ENCODE measurements around the gene SMC1A. TPM values are rescaled to one million over a fixed set of nuclear protein-coding genes. Genes with fewer than 3 reads are reported as not detected.

SMC1A gene
- total RNA-seq, 1 donor from 2014 or later: 9.9 TPM

- Histone ChIP-seq H3K9me3 (ENCODE audit: control insufficient read depth in 3 of 3, low read length in 3 of 3) (no peaks in the 10 kb centered on the region), H3K27ac (ENCODE audit: low read depth, low read length) (no peak overlapping the region), H3K4me3 (ENCODE audit: low read length in 3 of 3) (no peak overlapping the region), H3K9ac (ENCODE audit: low read depth in 1 of 3, low read length in 3 of 3) (no peak overlapping the region), H3K27me3 (ENCODE audit: control insufficient read depth in 3 of 3, insufficient read depth in 3 of 3, low read length in 3 of 3) (no peaks in the 10 kb centered on the region), H3K4me1 (ENCODE audit: control insufficient read depth in 3 of 3, insufficient read depth in 3 of 3, low read length in 3 of 3) (no peaks in the 10 kb centered on the region), H3K36me3 (ENCODE audit: control insufficient read depth in 3 of 3, insufficient read depth in 3 of 3, low read length in 3 of 3) (no peaks in the 10 kb centered on the region)
These were observed 64.5 kb downstream of the SMC1A start for GRCh38 chrX:53357799-53358530.

- Histone ChIP-seq H3K4me1 (ENCODE audit: control insufficient read depth in 3 of 3, insufficient read depth in 3 of 3, low read length in 3 of 3) (no peaks in the 10 kb centered on the region), H3K9me3 (ENCODE audit: control insufficient read depth in 3 of 3, low read length in 3 of 3) (no peaks in the 10 kb centered on the region), H3K27me3 (ENCODE audit: control insufficient read depth in 3 of 3, insufficient read depth in 3 of 3, low read length in 3 of 3) (no peaks in the 10 kb centered on the region), H3K27ac (ENCODE audit: low read depth, low read length) (no peak overlapping the region), H3K9ac (ENCODE audit: low read depth in 1 of 3, low read length in 3 of 3) (no peak overlapping the region), H3K4me3 (ENCODE audit: low read length in 3 of 3) (no peak overlapping the region), H3K36me3 (ENCODE audit: control insufficient read depth in 3 of 3, insufficient read depth in 3 of 3, low read length in 3 of 3) (no peaks in the 10 kb centered on the region)
These were observed 66.3 kb downstream of the SMC1A start for GRCh38 chrX:53356186-53356585.

- H3K27me3 ChIP-seq (ENCODE audit: control insufficient read depth in 3 of 3, insufficient read depth in 3 of 3, low read length in 3 of 3): no peaks in the 10 kb centered on the region
- H3K9me3 ChIP-seq (ENCODE audit: control insufficient read depth in 3 of 3, low read length in 3 of 3): peaks cover 0 to 3% (median 0%) of the 10 kb centered on the region in 3 donors
- no peak overlapping the region for H3K27ac ChIP-seq (ENCODE audit: low read depth, low read length)
- no peak overlapping the region for H3K9ac ChIP-seq (ENCODE audit: low read depth in 1 of 3, low read length in 3 of 3)
- H3K36me3 ChIP-seq (ENCODE audit: control insufficient read depth in 3 of 3, insufficient read depth in 3 of 3, low read length in 3 of 3): no peaks in the 10 kb centered on the region
- H3K4me1 ChIP-seq (ENCODE audit: control insufficient read depth in 3 of 3, insufficient read depth in 3 of 3, low read length in 3 of 3): no peaks in the 10 kb centered on the region
- no peak overlapping the region for H3K4me3 ChIP-seq (ENCODE audit: low read length in 3 of 3)
These were observed 67.8 kb downstream of the SMC1A start for GRCh38 chrX:53354669-53355068.

GRCh38 chrX:53347948-53348347 is 74.5 kb downstream of the SMC1A start:
- Histone ChIP-seq H3K27me3 (ENCODE audit: control insufficient read depth in 3 of 3, insufficient read depth in 3 of 3, low read length in 3 of 3) (no peaks in the 10 kb centered on the region), H3K4me1 (ENCODE audit: control insufficient read depth in 3 of 3, insufficient read depth in 3 of 3, low read length in 3 of 3) (no peaks in the 10 kb centered on the region), H3K27ac (ENCODE audit: low read depth, low read length) (no peak overlapping the region), H3K36me3 (ENCODE audit: control insufficient read depth in 3 of 3, insufficient read depth in 3 of 3, low read length in 3 of 3) (no peaks in the 10 kb centered on the region), H3K9ac (ENCODE audit: low read depth in 1 of 3, low read length in 3 of 3) (no peak overlapping the region), H3K4me3 (ENCODE audit: low read length in 3 of 3) (no peak overlapping the region), H3K9me3 (ENCODE audit: control insufficient read depth in 3 of 3, low read length in 3 of 3) (peaks cover 0 to 3% (median 0%) of the 10 kb centered on the region in 3 donors)

- H3K27me3 ChIP-seq (ENCODE audit: control insufficient read depth in 3 of 3, insufficient read depth in 3 of 3, low read length in 3 of 3): peaks cover 0 to 9% (median 0%) of the 10 kb centered on the region in 3 donors
- H3K36me3 ChIP-seq (ENCODE audit: control insufficient read depth in 3 of 3, insufficient read depth in 3 of 3, low read length in 3 of 3): no peaks in the 10 kb centered on the region
- no peaks in the 10 kb centered on the region for H3K9me3 ChIP-seq (ENCODE audit: control insufficient read depth in 3 of 3, low read length in 3 of 3)
- no peak overlapping the region for H3K9ac ChIP-seq (ENCODE audit: low read depth in 1 of 3, low read length in 3 of 3)
- H3K4me1 ChIP-seq (ENCODE audit: control insufficient read depth in 3 of 3, insufficient read depth in 3 of 3, low read length in 3 of 3): no peaks in the 10 kb centered on the region
- no peak overlapping the region for H3K4me3 ChIP-seq (ENCODE audit: low read length in 3 of 3)
- no peak overlapping the region for H3K27ac ChIP-seq (ENCODE audit: low read depth, low read length)
These were observed 81.4 kb downstream of the SMC1A start for GRCh38 chrX:53340852-53341645.

GRCh38 chrX:53337101-53337500 is 85.4 kb downstream of the SMC1A start:
- Histone ChIP-seq H3K27me3 (ENCODE audit: control insufficient read depth in 3 of 3, insufficient read depth in 3 of 3, low read length in 3 of 3) (peaks cover 0 to 13% (median 0%) of the 10 kb centered on the region in 3 donors), H3K4me3 (ENCODE audit: low read length in 3 of 3) (no peak overlapping the region), H3K4me1 (ENCODE audit: control insufficient read depth in 3 of 3, insufficient read depth in 3 of 3, low read length in 3 of 3) (no peaks in the 10 kb centered on the region), H3K9me3 (ENCODE audit: control insufficient read depth in 3 of 3, low read length in 3 of 3) (no peaks in the 10 kb centered on the region), H3K9ac (ENCODE audit: low read depth in 1 of 3, low read length in 3 of 3) (no peak overlapping the region), H3K36me3 (ENCODE audit: control insufficient read depth in 3 of 3, insufficient read depth in 3 of 3, low read length in 3 of 3) (no peaks in the 10 kb centered on the region), H3K27ac (ENCODE audit: low read depth, low read length) (no peak overlapping the region)

- Histone ChIP-seq H3K27me3 (ENCODE audit: control insufficient read depth in 3 of 3, insufficient read depth in 3 of 3, low read length in 3 of 3) (peaks cover 0 to 15% (median 0%) of the 10 kb centered on the region in 3 donors), H3K9ac (ENCODE audit: low read depth in 1 of 3, low read length in 3 of 3) (no peak overlapping the region), H3K36me3 (ENCODE audit: control insufficient read depth in 3 of 3, insufficient read depth in 3 of 3, low read length in 3 of 3) (no peaks in the 10 kb centered on the region)
These were observed 88.6 kb downstream of the SMC1A start for GRCh38 chrX:53333853-53334252.

GRCh38 chrX:53332204-53332603 is 90.2 kb downstream of the SMC1A start:
- Histone ChIP-seq H3K4me1 (ENCODE audit: control insufficient read depth in 3 of 3, insufficient read depth in 3 of 3, low read length in 3 of 3) (no peaks in the 10 kb centered on the region), H3K27me3 (ENCODE audit: control insufficient read depth in 3 of 3, insufficient read depth in 3 of 3, low read length in 3 of 3) (peaks cover 0 to 23% (median 0%) of the 10 kb centered on the region in 3 donors), H3K27ac (ENCODE audit: low read depth, low read length) (no peak overlapping the region), H3K36me3 (ENCODE audit: control insufficient read depth in 3 of 3, insufficient read depth in 3 of 3, low read length in 3 of 3) (no peaks in the 10 kb centered on the region), H3K9ac (ENCODE audit: low read depth in 1 of 3, low read length in 3 of 3) (no peak overlapping the region), H3K4me3 (ENCODE audit: low read length in 3 of 3) (no peak overlapping the region), H3K9me3 (ENCODE audit: control insufficient read depth in 3 of 3, low read length in 3 of 3) (no peaks in the 10 kb centered on the region)

More at GRCh38 chrX:53333853-53334252, 88.6 kb downstream of the SMC1A start:
- no peak overlapping the region for H3K27ac ChIP-seq (ENCODE audit: low read depth, low read length)
- H3K9me3 ChIP-seq (ENCODE audit: control insufficient read depth in 3 of 3, low read length in 3 of 3): no peaks in the 10 kb centered on the region
- H3K4me3 ChIP-seq (ENCODE audit: low read length in 3 of 3): no peak overlapping the region
- H3K4me1 ChIP-seq (ENCODE audit: control insufficient read depth in 3 of 3, insufficient read depth in 3 of 3, low read length in 3 of 3): no peaks in the 10 kb centered on the region

GRCh38 chrX:53330331-53330730 is 92.1 kb downstream of the SMC1A start:
- H3K4me1 ChIP-seq (ENCODE audit: control insufficient read depth in 3 of 3, insufficient read depth in 3 of 3, low read length in 3 of 3): no peaks in the 10 kb centered on the region
- H3K27me3 ChIP-seq (ENCODE audit: control insufficient read depth in 3 of 3, insufficient read depth in 3 of 3, low read length in 3 of 3): peaks cover 0 to 30% (median 0%) of the 10 kb centered on the region in 3 donors
- H3K27ac ChIP-seq (ENCODE audit: low read depth, low read length): no peak overlapping the region
- H3K9me3 ChIP-seq (ENCODE audit: control insufficient read depth in 3 of 3, low read length in 3 of 3): no peaks in the 10 kb centered on the region
- no peak overlapping the region for H3K4me3 ChIP-seq (ENCODE audit: low read length in 3 of 3)
- no peak overlapping the region for H3K9ac ChIP-seq (ENCODE audit: low read depth in 1 of 3, low read length in 3 of 3)
- H3K36me3 ChIP-seq (ENCODE audit: control insufficient read depth in 3 of 3, insufficient read depth in 3 of 3, low read length in 3 of 3): no peaks in the 10 kb centered on the region

GRCh38 chrX:53324803-53325202 is 97.7 kb downstream of the SMC1A start:
- H3K4me3 ChIP-seq (ENCODE audit: low read length in 3 of 3): no peak overlapping the region
- H3K36me3 ChIP-seq (ENCODE audit: control insufficient read depth in 3 of 3, insufficient read depth in 3 of 3, low read length in 3 of 3): no peaks in the 10 kb centered on the region

More at GRCh38 chrX:53324803-53325202, 97.7 kb downstream of the SMC1A start:
- Histone ChIP-seq H3K27ac (ENCODE audit: low read depth, low read length) (no peak overlapping the region), H3K4me1 (ENCODE audit: control insufficient read depth in 3 of 3, insufficient read depth in 3 of 3, low read length in 3 of 3) (peaks cover 0 to 9% (median 2%) of the 10 kb centered on the region in 3 donors), H3K9me3 (ENCODE audit: control insufficient read depth in 3 of 3, low read length in 3 of 3) (no peaks in the 10 kb centered on the region), H3K9ac (ENCODE audit: low read depth in 1 of 3, low read length in 3 of 3) (no peak overlapping the region), H3K27me3 (ENCODE audit: control insufficient read depth in 3 of 3, insufficient read depth in 3 of 3, low read length in 3 of 3) (peaks cover 0 to 52% (median 0%) of the 10 kb centered on the region in 3 donors)

Data from skeletal muscle tissue (tissue), 4 donors.